Endothelial cell of hepatic sinusoid (primary cell): ENCODE results near the gene CAPN11.
"Not testable (repeated sequence)": the region's sequence is repeated elsewhere in the genome, so short reads cannot be mapped to it uniquely, and the experiment has no call there.

ENCODE experiments used
- in situ Hi-C: cut with HindIII; loops from 2 replicates; pipeline ENCODE4 v1.10.0; 2017; ENCODE audit warnings: low sequenced_read_pairs

Gene CAPN11

GRCh38 chr6:44129841-44130322, 28.7 kb upstream of the CAPN11 start:
- in situ Hi-C loops, result loop anchor here (5.0 kb wide), 1 partner anchor 38 kb away; no protein-coding TSS in a partner anchor

DNA sequence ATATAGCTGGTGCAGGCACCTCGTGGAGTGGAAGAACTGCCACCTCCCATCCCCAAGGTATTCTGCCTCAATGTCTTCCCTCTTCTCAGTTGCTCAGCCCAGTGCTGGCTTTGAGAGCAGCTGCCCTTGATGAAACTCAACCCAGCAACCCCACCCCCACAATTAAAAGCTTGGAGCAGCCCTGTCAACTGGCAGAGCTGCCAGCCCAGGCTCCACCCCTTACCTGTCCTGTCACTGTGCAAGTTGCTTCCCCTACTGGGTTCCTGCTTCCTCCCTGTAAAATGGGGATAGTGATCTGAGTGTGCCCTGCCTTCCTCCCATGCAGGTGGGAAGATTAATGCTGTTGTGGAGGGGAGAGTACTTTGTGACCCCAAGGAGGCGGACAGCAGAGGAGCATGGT, 26.7 kb upstream of the CAPN11 start:
- in situ Hi-C loops, result loop anchor here (5.0 kb wide), 1 partner anchor 40 kb away; no protein-coding TSS in a partner anchor

DNA sequence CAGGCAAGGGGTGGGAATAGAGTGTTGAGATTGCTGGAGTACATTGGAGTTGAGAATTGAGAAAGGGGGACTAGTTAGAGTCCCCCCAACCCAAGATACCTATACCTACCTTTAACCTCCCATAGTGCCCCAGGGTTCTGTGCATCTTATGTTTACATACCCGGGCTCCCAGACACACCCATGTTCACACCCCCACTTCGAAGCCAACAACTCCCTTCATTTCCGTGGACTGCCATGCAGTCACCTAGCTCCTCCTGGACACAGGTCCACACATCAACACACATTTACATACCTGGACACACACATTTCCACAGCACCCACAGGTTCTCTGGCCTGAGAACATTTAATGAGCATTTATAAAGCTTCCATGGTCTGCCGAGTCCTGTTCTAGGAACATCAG, 26.1 kb upstream of the CAPN11 start:
- in situ Hi-C loops, result loop anchor here (5.0 kb wide), 1 partner anchor 40 kb away; no protein-coding TSS in a partner anchor

DNA sequence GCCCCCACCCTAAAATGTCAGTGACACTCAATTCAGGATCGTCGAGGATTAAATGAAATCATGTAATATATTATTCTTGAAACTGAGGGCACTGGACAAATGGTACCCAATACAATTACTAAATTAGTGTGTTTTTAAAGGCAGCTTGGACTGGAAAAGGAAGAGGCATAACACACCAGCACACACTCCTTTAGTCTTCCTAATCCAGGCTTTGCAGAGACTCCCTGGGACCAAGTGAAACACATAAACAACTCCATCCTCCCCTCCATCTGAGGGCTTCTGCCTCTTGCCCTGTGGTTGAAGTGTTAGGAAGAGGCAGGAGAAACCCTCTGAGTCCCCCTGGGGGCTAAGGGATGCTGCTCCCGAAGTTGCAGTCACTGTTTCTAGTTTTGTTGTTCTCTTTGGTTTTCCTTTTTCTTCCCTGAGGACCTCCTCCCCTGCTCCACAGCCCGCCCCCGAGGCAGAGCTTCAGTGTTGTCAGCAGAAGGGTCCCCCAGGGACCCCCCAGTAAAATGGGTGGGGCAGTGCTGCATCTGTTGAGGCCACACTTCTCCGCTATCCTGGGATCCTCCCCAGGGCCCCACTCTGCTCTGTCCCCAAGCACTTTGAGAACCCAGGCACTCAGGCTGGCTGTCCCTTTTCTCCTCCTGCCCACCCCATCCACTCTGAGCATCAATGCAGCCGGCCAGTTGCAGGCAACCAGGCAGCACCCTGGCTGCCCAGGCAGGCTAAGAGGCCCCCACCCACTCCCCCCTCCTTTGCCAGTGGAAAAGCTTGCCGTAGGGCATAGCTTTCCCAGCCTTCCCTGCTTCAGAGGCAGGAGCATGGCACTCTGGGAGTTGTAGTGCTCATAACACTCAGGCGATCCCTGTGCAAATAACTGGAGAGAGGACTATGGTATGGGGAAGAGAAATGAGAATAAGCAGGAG, 25.4 kb upstream of the CAPN11 start:
- in situ Hi-C loops, result loop anchor here (5.0 kb wide), 1 partner anchor 41 kb away; no protein-coding TSS in a partner anchor

GRCh38 chr6:44133981-44134711, 24.5 kb upstream of the CAPN11 start:
- in situ Hi-C loops, result loop anchor here (5.0 kb wide), 1 partner anchor 42 kb away; no protein-coding TSS in a partner anchor

DNA sequence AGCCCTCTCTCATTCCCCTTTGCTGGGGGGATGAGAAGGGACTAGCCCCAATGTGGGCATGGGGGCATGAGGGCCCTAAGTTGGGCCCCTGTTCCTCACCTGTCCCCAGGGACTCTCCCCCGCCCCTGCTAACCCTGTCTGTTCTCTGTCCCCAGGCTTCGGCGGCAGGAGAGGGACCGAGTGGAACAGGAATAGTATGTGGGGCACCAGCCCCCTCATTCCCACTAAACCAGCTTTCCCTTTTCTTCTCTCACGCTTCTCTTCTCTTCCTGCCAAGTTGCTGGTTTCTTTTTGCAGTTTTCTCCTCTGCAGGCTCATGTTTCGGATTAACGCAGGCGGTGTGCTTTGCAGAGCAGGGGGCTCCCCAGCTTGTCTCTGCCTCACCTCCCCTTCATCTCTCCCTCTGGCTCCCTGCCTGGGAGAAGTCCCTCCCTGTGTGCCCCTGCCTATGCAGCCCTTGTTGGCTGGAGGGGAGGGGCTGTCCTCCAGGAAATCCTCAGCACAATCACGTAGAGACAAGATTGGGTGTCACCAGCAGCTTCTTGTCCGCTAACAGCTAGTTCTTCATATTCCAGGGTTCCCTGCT, 23.4 kb upstream of the CAPN11 start:
- in situ Hi-C loops, result no loop called here

GRCh38 chr6:44135875-44136274, 22.7 kb upstream of the CAPN11 start:
- in situ Hi-C loops, result no loop called here

- in situ Hi-C loops, result no loop called here
These were observed 19.8 kb upstream of the CAPN11 start for GRCh38 chr6:44138717-44139350.

DNA sequence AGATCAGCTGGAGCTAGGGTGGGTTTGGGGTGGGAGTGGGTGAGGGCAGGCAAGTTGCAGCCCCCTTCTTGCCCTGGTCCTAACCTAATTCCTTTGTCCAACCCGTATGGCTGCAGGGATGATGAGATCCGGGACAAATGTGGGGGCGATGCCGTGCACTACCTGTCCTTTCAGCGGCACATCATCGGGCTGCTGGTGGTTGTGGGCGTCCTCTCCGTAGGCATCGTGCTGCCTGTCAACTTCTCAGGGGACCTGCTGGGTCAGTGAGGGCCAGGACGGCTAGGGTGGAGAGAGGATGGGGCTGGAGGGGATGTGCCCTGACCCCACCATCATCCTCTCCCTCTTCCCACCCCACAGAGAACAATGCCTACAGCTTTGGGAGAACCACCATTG, 19.3 kb upstream of the CAPN11 start:
- in situ Hi-C loops, result no loop called here

- in situ Hi-C loops, result no loop called here
These were observed 15.8 kb upstream of the CAPN11 start for GRCh38 chr6:44142835-44143234.

DNA sequence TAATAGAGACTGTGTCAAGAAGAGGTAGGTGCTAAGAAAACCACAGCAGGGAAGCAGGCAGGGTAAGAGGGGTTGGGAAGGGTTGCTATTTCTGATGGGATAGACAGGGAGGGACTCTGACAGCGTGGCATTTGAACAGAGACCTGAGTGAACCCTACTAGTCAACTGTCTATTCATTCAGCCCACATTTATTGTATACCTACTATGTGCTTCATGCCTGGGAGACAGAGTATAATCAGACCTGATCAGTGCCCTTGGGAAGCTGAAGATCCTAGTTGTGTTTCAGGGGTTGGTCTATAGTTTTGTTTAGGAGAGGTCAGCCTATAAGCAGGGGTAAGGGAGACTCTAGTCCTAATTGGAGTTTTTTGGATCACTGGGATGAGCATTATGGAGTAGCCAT, 14.9 kb upstream of the CAPN11 start:
- in situ Hi-C loops, result no loop called here

DNA sequence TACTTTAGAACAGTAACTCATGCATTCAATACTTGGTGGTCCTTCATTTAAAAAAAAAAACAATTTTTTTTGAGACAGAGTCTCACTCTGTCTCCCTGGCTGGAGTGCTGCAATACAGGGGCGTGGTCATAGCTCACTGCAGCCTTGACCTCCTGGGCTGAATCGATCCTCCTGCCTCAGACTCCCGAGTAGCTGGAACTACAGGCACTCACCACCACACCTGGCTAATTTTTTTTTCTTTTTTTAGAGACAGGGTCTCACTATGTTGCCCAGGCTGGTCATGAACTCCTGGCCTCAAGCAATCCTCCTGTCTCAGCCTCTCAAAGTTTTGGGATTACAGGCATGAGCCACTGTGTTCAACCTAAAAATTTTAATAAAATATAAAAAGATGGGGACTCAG, 14.1 kb upstream of the CAPN11 start:
- in situ Hi-C loops, result not testable (repeated sequence)

DNA sequence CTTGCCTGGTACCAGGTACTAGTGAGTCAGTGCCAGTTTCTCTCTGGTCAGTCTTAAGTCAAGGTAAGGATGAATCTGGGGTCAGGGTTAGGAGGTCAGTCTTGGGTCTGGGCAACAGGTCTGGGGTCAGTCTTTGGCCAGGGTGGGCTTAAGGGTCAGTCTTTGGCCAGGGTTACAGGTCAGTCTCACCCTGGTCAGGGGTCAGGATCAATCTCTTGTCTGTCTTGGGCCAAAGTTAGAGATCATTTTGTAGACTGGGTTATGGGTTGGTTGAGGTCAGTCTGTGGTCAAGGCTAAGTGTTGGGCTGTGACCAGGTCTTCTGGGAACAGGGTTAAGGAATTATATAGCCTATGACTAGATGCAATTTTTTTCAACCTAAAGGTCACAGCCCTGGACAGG, 12.8 kb upstream of the CAPN11 start:
- in situ Hi-C loops, result no loop called here

GRCh38 chr6:44146685-44147084, 11.9 kb upstream of the CAPN11 start:
- in situ Hi-C loops, result no loop called here

DNA sequence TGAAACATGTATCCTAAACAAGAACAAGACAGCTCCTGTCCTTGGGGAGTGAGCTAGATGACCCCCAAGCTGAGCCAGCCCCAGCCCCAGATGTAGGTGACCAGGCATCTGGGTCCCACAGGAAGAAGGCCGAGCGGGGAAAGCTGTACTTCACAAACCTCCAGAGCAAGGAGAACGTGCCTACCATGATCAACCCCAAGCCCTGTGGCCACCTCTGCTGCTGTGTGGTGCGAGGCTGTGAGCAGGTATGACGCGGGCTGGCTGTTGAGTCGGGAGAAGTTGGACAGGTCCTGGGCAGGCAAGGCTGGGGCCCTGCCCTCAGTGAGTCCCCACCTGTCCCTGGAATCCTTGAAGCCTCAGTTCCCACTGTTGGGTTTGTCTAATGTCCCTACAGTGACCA, 11.4 kb upstream of the CAPN11 start:
- in situ Hi-C loops, result no loop called here

DNA sequence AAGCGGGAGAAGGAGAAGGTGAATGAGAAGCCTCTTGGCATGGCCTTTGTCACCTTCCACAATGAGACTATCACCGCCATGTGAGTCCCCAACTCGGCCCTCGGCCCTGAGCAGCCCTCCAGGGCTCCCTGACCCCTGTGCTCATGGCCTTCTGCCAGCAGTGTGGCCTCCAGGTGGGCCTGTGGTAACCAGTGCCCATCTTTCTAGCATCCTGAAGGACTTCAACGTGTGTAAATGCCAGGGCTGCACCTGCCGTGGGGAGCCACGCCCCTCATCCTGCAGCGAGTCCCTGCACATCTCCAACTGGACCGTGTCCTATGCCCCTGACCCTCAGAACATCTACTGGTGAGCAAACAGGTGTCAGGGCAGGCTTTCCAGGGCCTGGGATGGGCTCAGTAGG, 10.3 kb upstream of the CAPN11 start:
- in situ Hi-C loops, result no loop called here

GRCh38 chr6:44149369-44150012, 9.1 kb upstream of the CAPN11 start:
- in situ Hi-C loops, result loop anchor here (5.0 kb wide), 3 partner anchors 47 to 108 kb away; partner anchors contain the start of gene SLC35B2

GRCh38 chr6:44150317-44150917, 8.2 kb upstream of the CAPN11 start:
- in situ Hi-C loops, result loop anchor here (5.0 kb wide), 3 partner anchors 48 to 107 kb away; partner anchors contain the start of gene SLC35B2

- in situ Hi-C loops, result loop anchor here (5.0 kb wide), 3 partner anchors 49 to 106 kb away; partner anchors contain the start of gene SLC35B2
These were observed 7.1 kb upstream of the CAPN11 start for GRCh38 chr6:44151348-44152108.
